H9 (cell line): Measurements from ENCODE around the gene PRAMEF1. TPM values are rescaled to one million over a fixed set of nuclear protein-coding genes. Genes with fewer than 3 reads are reported as not detected.

ENCODE experiments used
- DNase-seq: peaks from one replicate; pipeline ENCODE4 v3.0.0-alpha.2; 2017
- H2AFZ ChIP-seq: one replicate; pipeline ENCODE4 v1.6.1; 2013; ENCODE audit warnings: mild to moderate bottlenecking, low read length, control low read depth, moderate library complexity
- H2AK5ac ChIP-seq: 2 replicates; pipeline ENCODE4 v1.6.1; 2013; ENCODE audit warnings: low read length, control low read depth, mixed read lengths; ENCODE audit not compliant: insufficient read length
- H2BK120ac ChIP-seq: one replicate; pipeline ENCODE4 v1.6.1; 2013; ENCODE audit warnings: low read depth, mild to moderate bottlenecking, low read length, control low read depth, inconsistent platforms; ENCODE audit not compliant: poor library complexity, severe bottlenecking
- H2BK12ac ChIP-seq: 2 replicates; pipeline ENCODE4 v1.6.1; 2013; ENCODE audit warnings: low read length, control low read depth, mixed read lengths, low read depth; ENCODE audit not compliant: insufficient read length
- H2BK15ac ChIP-seq: 2 replicates; pipeline ENCODE4 v1.6.1; 2013; ENCODE audit warnings: low read depth, low read length, control low read depth
- H2BK20ac ChIP-seq: one replicate; pipeline ENCODE4 v1.6.1; 2013; ENCODE audit warnings: low read depth, mild to moderate bottlenecking, low read length, control low read depth, inconsistent platforms; ENCODE audit not compliant: poor library complexity, severe bottlenecking
- H2BK5ac ChIP-seq: 2 replicates; pipeline ENCODE4 v1.6.1; 2013; ENCODE audit warnings: low read length, control low read depth, mixed read lengths; ENCODE audit not compliant: insufficient read length
- H3K14ac ChIP-seq: 2 replicates; pipeline ENCODE4 v1.6.1; 2013; ENCODE audit warnings: low read length, control low read depth; ENCODE audit not compliant: insufficient read depth
- H3K18ac ChIP-seq: 2 replicates; pipeline ENCODE4 v1.6.1; 2013; ENCODE audit warnings: low read depth, mild to moderate bottlenecking, mixed read lengths, low read length, control low read depth; ENCODE audit not compliant: insufficient read length
- H3K23ac ChIP-seq: 2 replicates; pipeline ENCODE4 v1.6.1; 2013; ENCODE audit warnings: low read length, control low read depth, mixed read lengths, low read depth; ENCODE audit not compliant: insufficient read length
- H3K23me2 ChIP-seq: 2 replicates; pipeline ENCODE4 v1.6.1; 2013; ENCODE audit warnings: low read depth, mild to moderate bottlenecking, mixed read lengths, low read length, control low read depth; ENCODE audit not compliant: insufficient read length, poor library complexity, severe bottlenecking
- H3K27ac ChIP-seq: 2 replicates; pipeline ENCODE4 v1.5.1; 2013; ENCODE audit warnings: low read length, control low read depth, mixed read lengths, low read depth; ENCODE audit not compliant: insufficient read length
- H3K27me3 ChIP-seq: 2 replicates; pipeline ENCODE4 v1.6.1; 2013; ENCODE audit warnings: low read length, control low read depth, inconsistent platforms; ENCODE audit not compliant: insufficient read depth
- H3K4ac ChIP-seq: 2 replicates; pipeline ENCODE4 v1.6.1; 2013; ENCODE audit warnings: low read depth, mild to moderate bottlenecking, control low read depth, inconsistent platforms, low read length, moderate library complexity
- H3K4me1 ChIP-seq: 2 replicates; pipeline ENCODE4 v1.6.1; 2013; ENCODE audit warnings: low read length, control low read depth, inconsistent platforms; ENCODE audit not compliant: insufficient read depth
- H3K4me2 ChIP-seq: 2 replicates; pipeline ENCODE4 v1.6.1; 2013; ENCODE audit warnings: low read length, control low read depth, mixed read lengths; ENCODE audit not compliant: insufficient read length, insufficient read depth
- H3K56ac ChIP-seq: 2 replicates; pipeline ENCODE4 v1.6.1; 2013; ENCODE audit warnings: low read depth, mild to moderate bottlenecking, mixed read lengths, low read length, control low read depth; ENCODE audit not compliant: insufficient read length
- H3K79me1 ChIP-seq: 2 replicates; pipeline ENCODE4 v1.6.1; 2013; ENCODE audit warnings: low read depth, mild to moderate bottlenecking, moderate library complexity, low read length, control low read depth, inconsistent platforms; ENCODE audit not compliant: insufficient read depth, poor library complexity, severe bottlenecking
- H3K79me2 ChIP-seq: 2 replicates; pipeline ENCODE4 v1.6.1; 2013; ENCODE audit warnings: low read length, control low read depth, inconsistent platforms; ENCODE audit not compliant: insufficient read depth
- H3K9ac ChIP-seq: 2 replicates; pipeline ENCODE4 v1.6.1; 2013; ENCODE audit warnings: low read length, control low read depth, mixed read lengths; ENCODE audit not compliant: insufficient read length; ENCODE audit errors: extremely low read depth
- H3K9me3 ChIP-seq: one replicate; pipeline ENCODE4 v1.6.1; 2013; ENCODE audit warnings: low read depth, low read length, inconsistent platforms; ENCODE audit not compliant: control insufficient read depth
- H3T11ph ChIP-seq: one replicate; pipeline ENCODE4 v1.6.1; 2013; ENCODE audit warnings: mild to moderate bottlenecking, low read length, control low read depth, inconsistent platforms
- H4K20me1 ChIP-seq: one replicate; pipeline ENCODE4 v1.6.1; 2013; ENCODE audit not compliant: control insufficient read depth, insufficient read length, insufficient read depth
- H4K5ac ChIP-seq: 2 replicates; pipeline ENCODE4 v1.6.1; 2013; ENCODE audit warnings: low read depth, mild to moderate bottlenecking, mixed read lengths, low read length, control low read depth; ENCODE audit not compliant: insufficient read length
- H4K8ac ChIP-seq: replicated peaks from 2 replicates; pipeline ENCODE4 v1.6.1; 2013; ENCODE audit warnings: low read length, control low read depth, mixed read lengths, low read depth; ENCODE audit not compliant: insufficient read length
- H4K91ac ChIP-seq: 2 replicates; pipeline ENCODE4 v1.6.1; 2013; ENCODE audit warnings: low read depth, mild to moderate bottlenecking, moderate library complexity, mixed read lengths, low read length, control low read depth; ENCODE audit not compliant: insufficient read length
- H3K27ac Mint-ChIP-seq, 3 experiments: 2 replicates in 2 of 3; 3 replicates in 1 of 3; pipeline ENCODE4 v1.8.0; 2020 to 2021; ENCODE audit warnings: mixed read lengths in 3 of 3, mild to moderate bottlenecking in 1 of 3, moderate library complexity in 1 of 3
- H3K27me3 Mint-ChIP-seq: 2 replicates; pipeline ENCODE4 v1.8.0; 2021; ENCODE audit warnings: low read depth, mild to moderate bottlenecking, moderate library complexity, mixed read lengths
- H3K36me3 Mint-ChIP-seq, 3 experiments: 2 replicates in 2 of 3; 3 replicates in 1 of 3; pipeline ENCODE4 v1.8.0; 2020 to 2021; ENCODE audit warnings: low read depth in 3 of 3, mixed read lengths in 3 of 3; ENCODE audit not compliant: insufficient read depth in 1 of 3
- H3K4me1 Mint-ChIP-seq, 2 experiments: 2 replicates each; pipeline ENCODE4 v1.8.0; 2020; ENCODE audit warnings: mixed read lengths in 2 of 2
- H3K4me3 Mint-ChIP-seq, 2 experiments: 2 replicates in 1 of 2; 3 replicates in 1 of 2; pipeline ENCODE4 v1.8.0; 2020 to 2021; ENCODE audit warnings: mild to moderate bottlenecking in 2 of 2, mixed read lengths in 2 of 2, moderate library complexity in 1 of 2
- H3K9me3 Mint-ChIP-seq, 2 experiments: 2 replicates in 1 of 2; 3 replicates in 1 of 2; pipeline ENCODE4 v1.8.0; 2020; ENCODE audit warnings: mild to moderate bottlenecking in 2 of 2, mixed read lengths in 2 of 2, moderate library complexity in 1 of 2
- WGBS: extraction: QIAGEN DNeasy Blood & Tissue Kit; methylation state at CpG from one replicate; pipeline ENCODE4 v1.1.7; 2013; ENCODE audit warnings: missing lambda C conversion rate, low lambda C conversion rate, mixed read lengths; ENCODE audit not compliant: insufficient read length; ENCODE audit errors: extremely low coverage; 5-methylcytosine and 5-hydroxymethylcytosine counted together
- total RNA-seq: library from RNA; stranded (reverse); gene quantifications from 2 replicates; pipeline ENCODE4 v1.2.1, GENCODE V29; 2021
- TF ChIP-seq, protein P1 (sequence below): fragments of 200-600 bp; sonication (generic); conservative IDR thresholded peaks from 3 replicates; pipeline ENCODE4 v1.8.0; 2021; ENCODE audit warnings: antibody characterized with exemption, mild to moderate bottlenecking

Gene PRAMEF1
- total RNA-seq, 1 experiment from 2014 or later = not detected

DNA sequence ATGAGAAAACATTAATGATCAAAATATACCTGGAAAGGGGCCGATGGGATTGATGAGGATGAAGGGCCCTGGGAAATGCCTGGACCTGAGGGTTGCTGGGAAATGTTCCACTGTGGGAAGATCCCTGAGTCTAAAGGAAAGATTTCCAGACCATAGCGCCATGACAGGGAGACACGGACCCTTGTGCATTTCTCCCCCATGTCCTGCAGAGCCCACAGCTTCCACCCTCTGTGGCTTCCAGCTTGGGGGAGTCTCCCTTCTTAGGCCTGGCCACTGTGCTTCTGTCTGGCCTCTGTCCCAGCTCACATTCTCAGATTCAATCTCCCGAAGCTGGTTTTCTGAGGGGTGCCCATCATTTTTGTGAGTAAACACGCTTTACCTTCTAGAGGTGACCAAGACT is 18.7 kb upstream of the PRAMEF1 start:
- no peak overlapping the region for H3K18ac ChIP-seq
- no peak overlapping the region for H3K27ac ChIP-seq
- no peak overlapping the region for H2BK20ac ChIP-seq
- Mint-ChIP-seq H3K4me3 (no peak overlapping the region), H3K36me3 (no peaks in the 10 kb centered on the region), H3K9me3 (peaks cover 0 to 4% of the 10 kb centered on the region in 2 experiments; a peak in 4 of 5 replicates), H3K27ac (no peak overlapping the region), H3K4me1 (no peaks in the 10 kb centered on the region), H3K27me3 (peaks cover 14% of the 10 kb centered on the region)
- TF ChIP-seq, protein P1, sequence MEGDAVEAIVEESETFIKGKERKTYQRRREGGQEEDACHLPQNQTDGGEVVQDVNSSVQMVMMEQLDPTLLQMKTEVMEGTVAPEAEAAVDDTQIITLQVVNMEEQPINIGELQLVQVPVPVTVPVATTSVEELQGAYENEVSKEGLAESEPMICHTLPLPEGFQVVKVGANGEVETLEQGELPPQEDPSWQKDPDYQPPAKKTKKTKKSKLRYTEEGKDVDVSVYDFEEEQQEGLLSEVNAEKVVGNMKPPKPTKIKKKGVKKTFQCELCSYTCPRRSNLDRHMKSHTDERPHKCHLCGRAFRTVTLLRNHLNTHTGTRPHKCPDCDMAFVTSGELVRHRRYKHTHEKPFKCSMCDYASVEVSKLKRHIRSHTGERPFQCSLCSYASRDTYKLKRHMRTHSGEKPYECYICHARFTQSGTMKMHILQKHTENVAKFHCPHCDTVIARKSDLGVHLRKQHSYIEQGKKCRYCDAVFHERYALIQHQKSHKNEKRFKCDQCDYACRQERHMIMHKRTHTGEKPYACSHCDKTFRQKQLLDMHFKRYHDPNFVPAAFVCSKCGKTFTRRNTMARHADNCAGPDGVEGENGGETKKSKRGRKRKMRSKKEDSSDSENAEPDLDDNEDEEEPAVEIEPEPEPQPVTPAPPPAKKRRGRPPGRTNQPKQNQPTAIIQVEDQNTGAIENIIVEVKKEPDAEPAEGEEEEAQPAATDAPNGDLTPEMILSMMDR = no peak
- H4K20me1 ChIP-seq = no peaks in the 10 kb centered on the region
- no peak overlapping the region for H2AFZ ChIP-seq
- no peaks in the 10 kb centered on the region for H3K9me3 ChIP-seq
- no peak overlapping the region for H4K5ac ChIP-seq
- no CpG with 5 or more reads among the region's 5 CpGs for WGBS
- no peak overlapping the region for H3K56ac ChIP-seq
- no peak overlapping the region for H3K14ac ChIP-seq
- no peak overlapping the region for H3K4ac ChIP-seq
- H3K79me2 ChIP-seq = 0 out of 2 replicates have a peak, but pooled peaks cover 2% of the 10 kb centered on the region
- no peaks in the 10 kb centered on the region for H3K27me3 ChIP-seq
- H3K9ac ChIP-seq = no peak overlapping the region
- no peaks in the 10 kb centered on the region for H3K79me1 ChIP-seq
- no peak overlapping the region for H3T11ph ChIP-seq
- H2AK5ac ChIP-seq = no peak overlapping the region
- H3K4me1 ChIP-seq = no peaks in the 10 kb centered on the region
- no peak for DNase-seq
- no peaks in the 10 kb centered on the region for H3K23me2 ChIP-seq
- no peak overlapping the region for H2BK5ac ChIP-seq
- H4K8ac ChIP-seq = no peak overlapping the region
- H2BK12ac ChIP-seq = no peak overlapping the region
- no peak overlapping the region for H3K23ac ChIP-seq
- no peak overlapping the region for H4K91ac ChIP-seq
- no peak overlapping the region for H3K4me2 ChIP-seq
- H2BK15ac ChIP-seq = no peak overlapping the region
- H2BK120ac ChIP-seq = no peak overlapping the region
